Muscle of arm (tissue), 14 donors: ENCODE results near the gene RIPOR1. TPM values are rescaled to one million over a fixed set of nuclear protein-coding genes. Genes with fewer than 3 reads are reported as not detected.
A peak's percentile ranks its signal among the peaks of the same experiment; 100 is the strongest.
"Not testable (repeated sequence)": the region's sequence is repeated elsewhere in the genome, so short reads cannot be mapped to it uniquely, and the experiment has no call there.

Experiments
- DNase-seq: peaks from one replicate; pipeline ENCODE4 v3.0.0-alpha.2; 2013
- long read RNA-seq, 11 donors: transcript quantifications; one replicate each; lab custom pipeline, GENCODE V29; 2026
- polyA plus RNA-seq, 12 donors: library from polyadenylated mRNA; unstranded; fragments of 120-200 nt; gene quantifications; one replicate each; pipeline ENCODE4 v1.2.1, GENCODE V29; 2013; ENCODE audit not compliant: insufficient read length in 12 of 12

Gene RIPOR1, protein sequence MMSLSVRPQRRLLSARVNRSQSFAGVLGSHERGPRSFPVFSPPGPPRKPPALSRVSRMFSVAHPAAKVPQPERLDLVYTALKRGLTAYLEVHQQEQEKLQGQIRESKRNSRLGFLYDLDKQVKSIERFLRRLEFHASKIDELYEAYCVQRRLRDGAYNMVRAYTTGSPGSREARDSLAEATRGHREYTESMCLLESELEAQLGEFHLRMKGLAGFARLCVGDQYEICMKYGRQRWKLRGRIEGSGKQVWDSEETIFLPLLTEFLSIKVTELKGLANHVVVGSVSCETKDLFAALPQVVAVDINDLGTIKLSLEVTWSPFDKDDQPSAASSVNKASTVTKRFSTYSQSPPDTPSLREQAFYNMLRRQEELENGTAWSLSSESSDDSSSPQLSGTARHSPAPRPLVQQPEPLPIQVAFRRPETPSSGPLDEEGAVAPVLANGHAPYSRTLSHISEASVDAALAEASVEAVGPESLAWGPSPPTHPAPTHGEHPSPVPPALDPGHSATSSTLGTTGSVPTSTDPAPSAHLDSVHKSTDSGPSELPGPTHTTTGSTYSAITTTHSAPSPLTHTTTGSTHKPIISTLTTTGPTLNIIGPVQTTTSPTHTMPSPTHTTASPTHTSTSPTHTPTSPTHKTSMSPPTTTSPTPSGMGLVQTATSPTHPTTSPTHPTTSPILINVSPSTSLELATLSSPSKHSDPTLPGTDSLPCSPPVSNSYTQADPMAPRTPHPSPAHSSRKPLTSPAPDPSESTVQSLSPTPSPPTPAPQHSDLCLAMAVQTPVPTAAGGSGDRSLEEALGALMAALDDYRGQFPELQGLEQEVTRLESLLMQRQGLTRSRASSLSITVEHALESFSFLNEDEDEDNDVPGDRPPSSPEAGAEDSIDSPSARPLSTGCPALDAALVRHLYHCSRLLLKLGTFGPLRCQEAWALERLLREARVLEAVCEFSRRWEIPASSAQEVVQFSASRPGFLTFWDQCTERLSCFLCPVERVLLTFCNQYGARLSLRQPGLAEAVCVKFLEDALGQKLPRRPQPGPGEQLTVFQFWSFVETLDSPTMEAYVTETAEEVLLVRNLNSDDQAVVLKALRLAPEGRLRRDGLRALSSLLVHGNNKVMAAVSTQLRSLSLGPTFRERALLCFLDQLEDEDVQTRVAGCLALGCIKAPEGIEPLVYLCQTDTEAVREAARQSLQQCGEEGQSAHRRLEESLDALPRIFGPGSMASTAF
- polyA plus RNA-seq, result 10 to 100 TPM in 11 of 12 donors, not detected in 1; 31.1 to 91.9 (median 47.9) TPM
- long read RNA-seq, donor 1, partial matches to known transcripts, result 10 of 10 reads
- long read RNA-seq, donor 1, other reads (novel, unspliced or antisense), result 0 of 10 reads
- long read RNA-seq, donor 2, partial matches to known transcripts, result 20 of 20 reads
- long read RNA-seq, donor 2, other reads (novel, unspliced or antisense), result 0 of 20 reads
- long read RNA-seq, donor 3, partial matches to known transcripts, result 8 of 8 reads
- long read RNA-seq, donor 3, other reads (novel, unspliced or antisense), result 0 of 8 reads
- long read RNA-seq, donor 4, partial matches to known transcripts, result 5 of 8 reads
- long read RNA-seq, donor 4, other reads (novel, unspliced or antisense), result 0 of 8 reads
- long read RNA-seq, donor 5, full-length matches to known transcripts, result 3 of 32 reads
- long read RNA-seq, donor 5, partial matches to known transcripts, result 29 of 32 reads
- long read RNA-seq, donor 5, other reads (novel, unspliced or antisense), result 0 of 32 reads
- long read RNA-seq, donor 6, result 0 reads
- long read RNA-seq, donor 7, result 0 reads
- long read RNA-seq, donor 8, full-length matches to known transcripts, result 3 of 37 reads
- long read RNA-seq, donor 8, partial matches to known transcripts, result 34 of 37 reads
- long read RNA-seq, donor 8, other reads (novel, unspliced or antisense), result 0 of 37 reads
- long read RNA-seq, donor 9, partial matches to known transcripts, result 0 of 1 reads
- long read RNA-seq, donor 9, other reads (novel, unspliced or antisense), result 0 of 1 reads
- long read RNA-seq, donor 10, partial matches to known transcripts, result 39 of 40 reads
- long read RNA-seq, donor 10, other reads (novel, unspliced or antisense), result 0 of 40 reads
- long read RNA-seq, donor 11, partial matches to known transcripts, result 7 of 7 reads
- long read RNA-seq, donor 11, other reads (novel, unspliced or antisense), result 0 of 7 reads

DNA sequence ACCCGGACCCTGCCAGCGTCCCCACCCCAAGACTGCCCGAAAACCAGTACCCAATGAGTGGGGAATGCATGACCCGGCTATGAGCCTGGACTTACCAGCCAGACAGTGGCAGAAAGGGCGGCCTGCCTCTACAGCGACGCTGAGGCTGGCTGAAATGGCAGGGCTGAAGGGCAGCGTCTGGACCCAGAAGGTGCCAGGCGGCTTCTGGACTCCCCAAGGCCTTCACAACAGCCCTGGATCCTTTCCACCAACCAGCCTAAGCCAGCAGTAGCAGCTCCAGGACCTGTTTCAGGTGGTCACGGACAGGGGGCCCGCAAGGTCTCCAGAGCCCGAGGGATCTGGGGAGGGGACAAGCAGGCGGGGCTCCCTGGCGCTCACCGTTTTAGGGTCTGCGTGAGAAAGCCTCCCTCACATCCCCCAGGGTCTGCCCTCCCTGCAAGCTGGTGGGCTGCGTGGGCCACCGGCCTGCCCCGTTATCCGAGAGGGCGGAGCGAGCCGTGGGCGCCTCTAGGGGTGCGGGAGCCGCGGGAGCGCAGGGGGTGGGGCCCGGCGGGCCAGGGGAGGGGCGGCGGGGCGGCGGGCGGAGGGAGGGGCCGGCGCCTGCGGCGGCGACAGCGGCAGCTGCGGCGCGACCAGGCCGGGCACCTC is at the start of gene RIPOR1:
RIPOR1 (plus strand) TSS at position 608 of the 648 bp plus-strand sequence. CDS start 9,618 bp downstream, outside the sequence.
- DNase-seq, result no peak

DNA sequence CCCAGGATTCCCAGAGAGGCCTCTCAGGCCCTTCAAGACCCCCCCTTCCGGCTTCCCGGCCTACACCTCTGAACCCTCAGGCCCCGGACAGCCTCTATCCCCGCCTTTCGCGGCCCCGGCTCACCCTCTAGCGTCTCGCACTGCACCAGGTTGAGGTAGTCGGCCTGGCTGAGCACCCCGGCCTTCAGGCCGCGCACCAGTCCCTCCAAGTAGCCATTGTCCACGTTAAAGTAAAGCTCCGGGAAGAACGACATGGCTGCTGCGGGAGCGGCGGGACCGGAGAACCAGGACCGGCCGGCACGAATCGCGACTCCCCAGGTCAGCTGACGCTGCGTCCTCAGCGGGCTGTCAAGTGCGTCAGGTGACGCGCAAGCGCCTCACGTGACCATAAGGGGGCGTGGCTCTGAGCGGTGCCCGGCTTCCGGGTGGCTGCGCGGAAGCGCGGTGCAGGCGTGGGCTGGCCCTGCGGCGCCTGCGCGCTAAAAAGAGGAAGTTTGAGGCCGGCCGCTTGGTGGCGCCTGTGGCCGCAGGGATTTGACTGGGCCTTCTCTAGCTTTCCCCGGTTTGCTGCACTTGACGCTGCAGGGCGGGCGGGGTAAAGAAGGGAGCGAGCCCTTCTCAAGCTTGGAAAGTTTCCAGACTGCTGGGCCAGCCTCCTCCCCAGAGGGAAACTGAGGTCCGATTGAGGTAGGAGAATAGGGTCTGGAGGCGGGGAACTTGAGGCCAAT is 47.6 kb upstream of the RIPOR1 start, which contains the start of gene ATP6V0D1:
ATP6V0D1 (minus strand) TSS at position 325 of the 728 bp plus-strand sequence; CDS start at position 254, 71 bp downstream.
- peak; percentile 100 for DNase-seq

DNA sequence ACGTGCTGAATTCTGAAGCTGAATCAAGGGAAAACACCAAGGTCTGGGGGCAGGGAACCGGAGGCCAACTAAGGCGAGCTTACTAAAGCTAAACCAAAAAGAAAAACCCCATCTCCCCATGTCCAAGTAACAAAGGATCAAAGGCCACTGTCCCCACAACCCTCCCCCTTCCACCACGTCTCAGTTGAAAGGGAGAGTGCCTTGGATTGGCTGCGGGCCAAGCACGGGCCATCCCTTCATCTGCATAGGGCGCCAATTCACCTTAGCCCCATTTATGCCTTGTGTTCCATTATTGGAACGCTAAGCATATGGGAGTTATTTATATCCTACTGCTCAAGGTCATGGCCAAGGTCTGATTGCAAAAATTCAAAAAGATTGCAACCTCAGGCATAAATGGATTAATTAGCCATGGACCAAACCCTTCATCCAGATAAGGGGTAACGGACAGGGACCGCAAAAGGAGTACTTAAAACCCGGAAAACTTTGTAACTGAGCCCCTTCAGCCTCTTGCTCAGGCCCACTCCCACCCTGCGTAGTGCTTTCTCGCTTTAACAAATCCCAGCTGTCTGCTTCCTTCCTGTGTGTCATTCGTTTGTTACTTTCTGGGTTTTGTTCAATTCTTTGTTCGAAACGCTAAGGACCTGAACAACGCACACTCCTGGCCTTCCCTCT is 46.9 kb upstream of the RIPOR1 start:
- no peak for DNase-seq

DNA sequence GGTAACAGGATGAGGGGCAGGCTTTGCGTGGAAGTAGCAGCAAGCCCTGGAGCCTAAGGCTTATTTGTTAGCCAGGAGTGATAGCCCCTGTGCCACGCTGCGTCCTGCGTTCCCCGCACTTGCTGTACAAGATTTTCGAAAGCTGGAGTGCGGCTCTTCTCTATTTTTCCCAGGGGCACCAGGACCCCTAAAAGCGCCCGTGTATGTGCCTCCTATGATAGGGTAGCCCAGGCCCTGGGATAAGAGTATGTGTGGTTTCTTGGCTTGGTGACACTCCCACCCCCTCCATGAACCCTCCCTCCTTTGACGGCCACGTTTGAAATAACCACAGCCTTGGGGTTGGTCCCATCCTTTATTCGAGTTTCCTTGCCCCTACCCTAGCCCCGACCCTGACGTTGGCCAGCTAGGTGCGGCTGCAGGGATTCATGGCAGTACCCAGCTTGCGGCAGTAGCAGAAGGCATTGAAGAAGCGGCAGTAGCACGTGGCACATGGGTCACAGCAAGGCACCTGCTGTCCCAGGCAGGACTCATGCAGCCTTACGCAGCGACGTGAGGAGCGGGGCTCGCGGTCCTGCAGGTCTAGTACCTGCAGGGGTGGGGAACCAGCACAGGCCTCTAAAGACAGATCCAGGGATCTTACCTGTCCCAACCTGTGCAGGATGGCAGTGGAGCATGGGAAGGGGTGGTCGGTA is 46.2 kb upstream of the RIPOR1 start:
- no peak for DNase-seq

DNA sequence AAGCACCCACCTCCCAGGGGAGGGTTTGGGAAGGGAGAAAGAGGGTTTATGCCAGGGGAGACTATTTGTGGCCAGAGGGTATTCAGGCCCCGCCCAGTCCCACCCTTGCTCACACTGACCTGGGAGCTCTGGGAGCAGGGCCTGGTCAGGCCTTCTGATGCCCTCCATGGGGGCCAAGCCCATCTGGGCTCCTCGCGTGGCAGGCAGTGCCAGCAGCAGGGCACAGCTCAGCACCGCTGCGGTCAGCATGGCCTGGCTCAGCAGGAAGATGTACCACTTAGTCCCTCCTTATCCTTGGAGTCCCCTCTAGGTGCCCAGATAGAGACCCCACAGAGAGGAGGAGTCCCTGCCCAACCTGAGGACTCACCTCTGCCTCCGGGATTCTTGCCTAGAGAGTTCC is 45.5 kb upstream of the RIPOR1 start, which contains the start of gene AGRP:
AGRP (minus strand) TSS at position 398 of the 400 bp plus-strand sequence; CDS start at position 249, 149 bp downstream.
- no peak for DNase-seq

DNA sequence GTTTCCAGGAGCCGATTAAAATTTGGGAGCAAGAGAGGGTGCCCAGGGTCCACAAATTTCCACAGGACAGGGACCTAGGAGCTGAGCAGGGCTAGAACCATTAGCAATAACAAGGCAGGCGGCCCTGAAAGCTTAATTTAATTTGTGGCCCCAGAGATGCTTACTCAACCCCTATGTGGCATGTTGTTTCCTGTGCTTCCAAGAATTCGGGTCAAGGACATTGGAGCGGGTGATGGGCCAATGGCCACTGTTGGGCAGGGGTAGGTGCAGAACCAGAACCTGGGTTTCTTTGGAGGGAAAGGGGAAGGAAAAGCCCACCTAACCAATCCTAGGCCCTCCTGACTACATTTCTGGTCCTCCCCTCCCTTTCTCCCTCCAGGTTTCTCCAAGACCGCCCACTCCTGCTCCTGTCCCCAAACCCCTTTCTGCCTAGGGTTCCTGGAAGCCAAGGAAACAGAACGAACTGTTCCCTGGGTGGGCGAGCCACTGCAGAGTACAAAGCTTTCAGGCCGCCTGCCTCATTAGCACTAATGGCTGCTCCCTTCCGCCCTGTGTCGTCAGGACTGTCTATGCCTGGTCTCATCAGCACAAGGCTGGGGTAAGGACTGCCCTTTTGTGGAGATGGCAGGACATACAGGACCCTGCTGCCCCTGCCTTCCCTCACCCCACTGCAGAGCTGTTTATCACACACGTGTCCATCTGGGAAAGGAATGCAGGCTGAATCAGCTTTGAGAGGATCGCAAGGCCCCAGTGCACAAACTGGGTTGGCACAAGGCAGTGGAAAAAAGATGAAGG is 44.7 kb upstream of the RIPOR1 start:
- DNase-seq, result no peak

DNA sequence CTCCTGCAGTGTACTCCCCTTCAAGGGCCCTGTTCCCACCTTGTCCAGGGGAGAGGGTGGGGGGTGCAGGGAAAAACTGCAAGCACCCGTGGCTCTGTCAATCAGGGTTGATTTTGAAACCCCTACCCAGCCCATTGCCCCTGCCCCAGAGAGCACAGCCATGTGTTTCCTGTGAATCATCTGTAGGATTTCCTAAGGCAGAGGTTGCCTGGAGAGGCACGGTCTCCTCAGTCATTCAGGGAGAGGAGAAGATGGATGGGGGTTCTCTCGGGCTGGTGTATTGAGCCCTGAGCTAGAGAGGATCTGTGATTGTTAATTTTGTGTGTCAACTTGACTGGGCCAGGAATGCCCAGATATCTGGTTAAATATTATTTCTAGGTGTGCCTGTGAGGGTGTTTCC is 41.8 kb upstream of the RIPOR1 start:
- DNase-seq, result no peak

DNA sequence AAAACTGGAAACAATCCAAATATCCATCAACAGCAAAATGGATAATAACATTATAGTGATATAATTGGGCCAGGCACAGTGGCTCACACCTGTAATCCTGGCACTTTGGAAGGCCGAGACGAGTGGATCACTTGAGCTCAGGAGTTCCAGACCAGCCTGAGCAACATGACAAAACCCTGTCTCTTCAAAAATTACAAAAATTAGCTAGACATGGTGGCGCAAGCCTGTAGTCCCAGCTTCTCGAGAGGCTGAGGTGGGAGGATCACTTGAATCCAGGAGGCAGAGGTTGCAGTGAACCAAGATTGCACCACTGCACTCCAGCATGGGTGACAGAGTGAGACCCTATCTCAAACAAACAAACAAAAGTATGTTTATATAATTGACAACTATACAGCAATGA is 41.1 kb upstream of the RIPOR1 start:
- DNase-seq, result not testable (repeated sequence)

DNA sequence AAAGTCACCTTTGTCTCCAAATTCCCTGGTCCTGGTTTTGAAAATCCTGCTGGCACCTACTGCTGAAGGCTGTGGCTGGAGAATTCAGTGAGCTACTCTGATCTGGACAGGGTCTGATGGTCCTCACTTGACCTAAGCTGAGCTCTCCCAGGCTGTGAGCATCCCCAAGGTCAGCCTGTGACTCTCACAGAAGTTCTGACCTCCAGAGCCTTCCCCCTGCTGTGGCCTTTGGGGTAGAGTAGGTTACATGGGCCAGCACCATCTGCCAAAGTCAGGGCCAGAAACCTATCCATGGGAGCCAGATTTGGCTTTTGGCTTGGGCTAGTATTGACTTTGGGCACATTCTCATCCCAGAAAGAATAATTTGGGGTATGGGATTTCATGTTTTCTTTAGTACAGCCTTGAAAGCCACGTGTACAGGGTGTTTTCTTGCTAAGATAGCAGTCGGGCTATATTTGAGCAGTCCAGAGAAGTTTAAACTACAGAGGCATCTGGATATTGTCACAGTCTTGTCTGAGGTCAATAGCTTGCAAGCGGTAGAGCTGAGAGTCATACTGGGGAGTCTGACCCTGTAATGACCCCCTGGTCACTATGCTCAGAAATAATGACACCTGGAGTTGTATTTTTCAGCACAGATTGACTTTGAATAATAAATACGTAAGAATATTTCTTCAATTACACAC is 39.1 kb upstream of the RIPOR1 start:
- no peak for DNase-seq

DNA sequence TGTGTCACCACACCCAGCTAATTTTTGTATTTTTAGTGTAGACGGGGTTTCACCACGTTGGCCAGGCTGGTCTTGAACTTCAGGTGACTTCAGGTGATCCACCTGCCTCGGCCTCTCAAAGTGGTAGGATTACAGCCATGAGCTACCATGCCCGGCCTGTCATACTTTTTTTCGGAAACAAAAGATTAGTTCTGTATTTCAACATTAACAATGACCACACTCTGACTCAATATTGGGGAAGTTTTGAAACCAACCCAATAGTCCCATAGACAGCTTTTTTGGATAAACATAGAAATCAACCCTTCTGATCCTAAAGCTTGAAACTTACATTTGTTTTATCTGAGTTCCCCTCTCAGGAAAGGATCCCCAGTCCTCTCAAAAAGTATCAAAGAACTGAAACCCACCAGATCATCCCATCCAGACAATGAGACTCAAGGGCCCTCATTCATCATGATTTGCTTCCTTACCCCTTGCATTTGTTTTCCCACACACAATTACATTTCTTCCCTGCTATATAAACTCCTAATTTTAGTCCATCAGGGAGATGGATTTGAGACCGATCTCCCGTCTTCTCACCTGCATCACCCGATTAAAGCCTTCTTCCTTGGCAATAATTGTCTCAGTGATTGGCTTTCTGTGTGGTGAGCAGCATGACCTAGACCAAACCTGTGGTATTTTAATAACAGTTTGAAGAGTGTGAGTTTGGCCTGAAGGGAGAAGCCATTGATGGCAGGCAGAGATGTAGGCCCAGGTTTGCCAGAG is 38.1 kb upstream of the RIPOR1 start:
- DNase-seq, result no peak

DNA sequence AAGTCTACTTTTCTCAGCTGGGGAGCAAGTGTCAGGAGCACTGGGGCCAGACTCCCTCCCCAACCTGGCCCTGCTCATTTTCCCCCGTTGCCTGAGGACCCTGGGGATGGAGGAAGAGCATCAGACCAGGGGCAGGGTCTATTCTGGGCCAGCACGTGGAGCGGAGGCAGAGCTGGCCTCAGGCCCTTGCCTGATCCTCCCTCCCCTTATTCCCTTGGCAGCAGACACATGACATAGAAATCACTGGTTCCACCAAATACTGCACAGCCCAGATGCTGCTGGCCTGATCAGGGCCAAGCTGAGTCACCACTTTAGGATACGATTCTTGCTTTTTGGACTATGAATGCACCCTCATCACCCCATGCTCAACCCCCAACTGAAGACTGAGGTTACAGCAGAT is 29.5 kb upstream of the RIPOR1 start:
- peak; percentile 51 for DNase-seq

DNA sequence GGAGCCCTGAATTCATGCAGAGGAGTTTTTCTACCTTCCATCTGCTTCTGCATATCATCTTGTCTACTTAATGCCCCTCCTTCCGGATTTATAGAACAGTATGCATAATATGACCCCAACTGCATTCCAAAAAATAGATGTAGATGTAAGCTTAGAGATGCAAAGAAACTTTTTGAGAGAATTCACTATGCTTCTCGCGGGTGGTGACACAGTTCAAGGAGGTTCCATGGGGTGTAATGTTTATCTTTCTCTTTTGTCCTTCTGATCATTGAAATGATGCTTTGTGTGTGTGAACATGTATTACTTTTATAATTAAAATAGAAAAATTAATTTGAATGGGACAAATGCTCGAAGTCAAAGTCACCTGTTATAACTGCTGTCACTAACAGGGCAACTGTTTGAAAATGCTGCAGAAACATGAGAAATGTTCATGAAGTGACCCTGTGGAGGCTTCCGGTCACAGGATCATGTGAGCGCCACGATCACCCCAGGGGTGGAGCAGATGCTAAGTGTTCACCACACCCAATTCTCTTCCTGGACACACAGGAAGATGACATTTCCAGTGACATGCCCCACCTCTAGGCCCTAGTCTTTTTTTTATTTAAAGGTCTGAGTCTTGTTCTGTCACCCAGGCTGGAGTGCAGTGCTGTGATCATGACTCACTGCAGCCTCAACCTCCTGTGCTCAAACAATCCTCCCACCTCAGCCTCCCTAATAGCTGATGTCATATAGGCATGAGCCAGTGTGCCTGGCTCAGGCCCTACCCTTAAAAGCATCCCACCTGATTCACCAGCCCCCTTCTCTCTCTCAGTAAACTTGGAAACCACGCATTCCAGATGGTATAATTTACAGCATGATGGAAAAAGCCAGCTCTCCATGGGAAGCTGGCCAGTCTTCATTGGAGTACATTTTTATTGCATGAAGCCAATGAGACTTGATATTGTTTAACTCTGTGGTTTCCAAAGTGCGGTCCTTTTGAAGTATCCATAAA is 24.3 kb upstream of the RIPOR1 start:
- no peak for DNase-seq

DNA sequence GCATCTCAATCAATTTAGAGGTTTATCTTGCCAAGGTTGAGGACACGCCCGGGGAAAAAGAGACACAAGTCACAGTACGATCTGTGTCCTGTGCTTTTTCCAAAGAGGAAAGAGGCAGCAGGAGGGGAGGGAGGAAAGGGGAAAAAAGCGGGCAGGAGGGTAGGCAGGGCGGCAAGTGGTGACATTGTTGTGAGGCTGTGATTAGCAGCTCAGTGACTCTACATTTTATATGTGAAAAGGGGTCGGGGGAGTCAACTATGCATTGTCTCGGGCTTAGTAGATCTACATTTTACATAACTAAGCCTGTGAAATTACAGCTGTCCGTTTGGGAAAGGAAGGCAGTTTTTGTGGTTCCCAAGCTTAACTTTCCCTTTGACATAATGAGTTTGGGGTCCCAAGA is 22.2 kb upstream of the RIPOR1 start:
- no peak for DNase-seq

DNA sequence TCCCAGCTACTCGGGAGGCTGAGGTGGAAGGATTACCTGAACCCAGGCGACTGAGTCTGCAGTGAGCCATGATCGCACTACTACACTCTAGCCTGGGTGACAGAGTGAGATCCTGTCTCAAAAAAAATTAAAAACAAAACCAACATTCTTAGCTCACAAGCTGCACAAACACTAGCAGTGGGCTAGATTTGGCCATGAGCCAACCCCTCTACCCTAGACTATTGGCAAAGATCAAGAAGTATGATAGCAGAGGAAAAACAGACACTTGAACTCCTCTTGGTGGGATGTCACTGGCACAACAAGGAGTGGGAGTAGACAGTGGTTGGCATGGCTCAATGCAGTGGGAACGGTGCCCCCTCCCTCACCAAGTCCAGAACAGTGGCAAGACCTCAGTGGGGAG is 19.6 kb upstream of the RIPOR1 start:
- no peak for DNase-seq
